HCT116 (cell line): ENCODE measurements around the gene TMEM131. TPM values are rescaled to one million over a fixed set of nuclear protein-coding genes. Genes with fewer than 3 reads are reported as not detected.
A peak's percentile ranks its signal among the peaks of the same experiment; 100 is the strongest.

Source experiments
- ATAC-seq: fragments of 200-7000 bp; cut with Tn5 transposase; 2 replicates; pipeline ENCODE4 v1.9.1; 2020; ENCODE audit warnings: mild to moderate bottlenecking, moderate library complexity
- BruUV-seq: library from RNA; stranded (reverse); fragments of 400-500 nt; replicated peaks from 2 replicates; lab custom pipeline; 2021; lab: Mats Ljungman, UMichigan
- CTCF ChIA-PET: fragments of 300-600 bp; sonication (Branson Sonifier 250); formaldehyde crosslinking; loops from one replicate; lab custom pipeline; 2021; ENCODE audit warnings: antibody characterized with exemption; lab: Charles Lee
- POLR2A ChIA-PET: fragments of 300-600, 350-600 bp; sonication (Branson Sonifier 250); formaldehyde crosslinking; loops from one replicate; lab custom pipeline; 2021; ENCODE audit warnings: antibody characterized with exemption; lab: Charles Lee
- RAD21 ChIA-PET, 2 experiments: fragments of 300-600 bp; sonication (Branson Sonifier 250); formaldehyde crosslinking; loops; one replicate each; lab custom pipeline; 2023; ENCODE audit warnings: low total read pairs in 2 of 2; ENCODE audit not compliant: uncharacterized antibody in 2 of 2, unreplicated experiment in 2 of 2, low non-redundant PET in 1 of 2; lab: Charles Lee
- DNase-seq: peaks from one replicate; pipeline ENCODE4 v3.0.0-alpha.2; 2010; ENCODE audit warnings: low read depth, low spot score
- H2AFZ ChIP-seq: fragments of 200-600 bp; shearing (Covaris generic), sonication (generic); 2 replicates; pipeline ENCODE4 v1.6.1; 2017; ENCODE audit warnings: low read depth, mixed run types, mixed read lengths, antibody characterized with exemption, low read length; ENCODE audit not compliant: poor library complexity, severe bottlenecking
- H3K27ac ChIP-seq: 2 replicates; pipeline ENCODE4 v1.5.1; 2012; ENCODE audit warnings: low read depth, low read length
- H3K27me3 ChIP-seq: fragments of 200-600 bp; sonication (generic); 2 replicates; pipeline ENCODE4 v1.6.1; 2016; ENCODE audit warnings: mixed run types, low read length, mixed read lengths; ENCODE audit not compliant: insufficient read depth
- H3K36me3 ChIP-seq, 2 experiments: fragments of 200-500 bp in 1 of 2; fragments of 200-600 bp in 1 of 2; sonication (Bioruptor generic) in 1 of 2; sonication (generic) in 1 of 2; 2 replicates each; pipeline versions ENCODE4 v1.5.1 to v1.6.1; 2014 to 2016; ENCODE audit warnings: low read length in 2 of 2, inconsistent platforms in 1 of 2, mixed read lengths in 1 of 2, mixed run types in 1 of 2; ENCODE audit not compliant: insufficient read depth in 2 of 2, control insufficient read depth in 1 of 2
- H3K4me1 ChIP-seq, 2 experiments: fragments of 200-600 bp in 1 of 2; sonication (generic) in 1 of 2; 2 replicates each; pipeline versions ENCODE4 v1.5.1 to v1.6.1; 2012 to 2017; ENCODE audit warnings: low read length in 2 of 2, inconsistent platforms in 1 of 2, mild to moderate bottlenecking in 1 of 2, mixed read lengths in 1 of 2, mixed run types in 1 of 2, moderate library complexity in 1 of 2; ENCODE audit not compliant: insufficient read depth in 2 of 2, control insufficient read depth in 1 of 2
- H3K4me2 ChIP-seq: fragments of 200-600 bp; sonication (generic); 2 replicates; pipeline ENCODE4 v1.6.1; 2017; ENCODE audit warnings: mixed run types, low read length, mixed read lengths
- H3K4me3 ChIP-seq, 2 experiments: fragments of 200-600 bp in 1 of 2; sonication (generic) in 1 of 2; replicated peaks in 1 of 2; 2 replicates each; pipeline ENCODE4 v1.5.1; 2011 to 2016; ENCODE audit warnings: low read length in 2 of 2, control low read depth in 1 of 2, low read depth in 1 of 2, mild to moderate bottlenecking in 1 of 2, mixed read lengths in 1 of 2, mixed run types in 1 of 2
- H3K79me2 ChIP-seq: fragments of 200-600 bp; sonication (generic); 2 replicates; pipeline ENCODE4 v1.6.1; 2017; ENCODE audit warnings: mild to moderate bottlenecking, mixed run types, low read length, moderate library complexity, mixed read lengths; ENCODE audit not compliant: insufficient read depth
- H3K9ac ChIP-seq: fragments of 200-600 bp; sonication (generic); 2 replicates; pipeline ENCODE4 v1.6.1; 2016; ENCODE audit warnings: low read length, mixed read lengths
- H3K9me2 ChIP-seq: fragments of 200-600 bp; sonication (generic), shearing (Covaris generic); 2 replicates; pipeline ENCODE4 v1.6.1; 2017; ENCODE audit warnings: mixed run types, mild to moderate bottlenecking, moderate library complexity; ENCODE audit not compliant: insufficient read depth
- H3K9me3 ChIP-seq, 2 experiments: fragments of 200-500 bp in 1 of 2; fragments of 200-600 bp in 1 of 2; sonication (Bioruptor generic) in 1 of 2; sonication (generic) in 1 of 2; 2 replicates each; pipeline ENCODE4 v1.6.1; 2014 to 2017; ENCODE audit warnings: low read length in 2 of 2, mixed read lengths in 2 of 2, inconsistent platforms in 1 of 2, low read depth in 1 of 2, mild to moderate bottlenecking in 1 of 2, mixed run types in 1 of 2, moderate library complexity in 1 of 2; ENCODE audit not compliant: control insufficient read depth in 1 of 2, insufficient read depth in 1 of 2
- H4K20me1 ChIP-seq: fragments of 200-600 bp; sonication (generic), shearing (Covaris generic); 2 replicates; pipeline ENCODE4 v1.6.1; 2017; ENCODE audit warnings: mixed run types, mild to moderate bottlenecking, moderate library complexity; ENCODE audit not compliant: insufficient read depth
- CBX3 ChIP-seq: IDR thresholded peaks from 2 replicates; pipeline ENCODE4 v1.6.1; 2012; ENCODE audit warnings: low read depth
- ELF1 ChIP-seq: IDR thresholded peaks from 2 replicates; pipeline ENCODE4 v1.6.1; 2012; ENCODE audit warnings: low read depth, borderline replicate concordance
- JUND ChIP-seq: IDR thresholded peaks from 2 replicates; pipeline ENCODE4 v1.6.1; 2012
- POLR2A ChIP-seq: IDR thresholded peaks from 2 replicates; pipeline ENCODE4 v1.7.0; 2011; ENCODE audit warnings: borderline replicate concordance; ENCODE audit not compliant: insufficient read depth, insufficient read length; ENCODE audit errors: extremely low read depth
- POLR2AphosphoS5 ChIP-seq: IDR thresholded peaks from 2 replicates; pipeline ENCODE4 v1.6.1; 2011; ENCODE audit warnings: mild to moderate bottlenecking, low read depth, low read length, moderate library complexity
- RAD21 ChIP-seq: IDR thresholded peaks from 2 replicates; pipeline ENCODE4 v1.6.1; 2012; ENCODE audit warnings: low read depth, mild to moderate bottlenecking
- SIN3A ChIP-seq: IDR thresholded peaks from 2 replicates; pipeline ENCODE4 v1.6.1; 2012; ENCODE audit warnings: low read depth
- SP1 ChIP-seq: IDR thresholded peaks from 2 replicates; pipeline ENCODE4 v1.6.1; 2012; ENCODE audit warnings: low read depth
- SRF ChIP-seq: IDR thresholded peaks from 2 replicates; pipeline ENCODE4 v1.6.1; 2012; ENCODE audit warnings: low read depth
- YY1 ChIP-seq: IDR thresholded peaks from 2 replicates; pipeline ENCODE4 v1.6.1; 2011; ENCODE audit warnings: low read length, low read depth, moderate library complexity, mild to moderate bottlenecking; ENCODE audit not compliant: insufficient replicate concordance; ENCODE audit errors: extremely low read depth
- ZNF274 ChIP-seq: fragments of 200-500 bp; sonication (Bioruptor generic); IDR thresholded peaks from 2 replicates; pipeline ENCODE4 v1.6.1; 2014; ENCODE audit warnings: mild to moderate bottlenecking, low read depth, low read length, inconsistent platforms
- intact Hi-C: fragments of 100-400 bp; cut with micrococcal nuclease; formaldehyde crosslinking; loops from 2 replicates; pipeline ENCODE4 v1.10.0; 2022
- total RNA-seq: library from RNA; stranded (reverse); gene quantifications from one replicate; pipeline ENCODE4 v1.2.1, GENCODE V29; 2021; ENCODE audit not compliant: unreplicated experiment
- TF ChIP-seq, protein P1 (sequence below): IDR thresholded peaks from 2 replicates; pipeline ENCODE4 v1.6.1; 2011; ENCODE audit warnings: mild to moderate bottlenecking, low read length, moderate library complexity; ENCODE audit not compliant: insufficient replicate concordance; ENCODE audit errors: extremely low read depth
- TF ChIP-seq, protein P2 (sequence below), 3 experiments: fragments of 200-600 bp in 1 of 3; sonication (generic) in 1 of 3; IDR thresholded peaks in 2 of 3; conservative IDR thresholded peaks in 1 of 3; 2 replicates each; pipeline ENCODE4 v1.5.1; 2012 to 2017; ENCODE audit warnings: low read depth in 2 of 3, low read length in 2 of 3, antibody characterized with exemption in 1 of 3, borderline replicate concordance in 1 of 3, control low read depth in 1 of 3, mild to moderate bottlenecking in 1 of 3, mixed read lengths in 1 of 3, mixed run types in 1 of 3, moderate library complexity in 1 of 3; ENCODE audit not compliant: insufficient read depth in 1 of 3

Gene TMEM131
- total RNA-seq, 1 experiment from 2014 or later = 51.5 TPM

DNA sequence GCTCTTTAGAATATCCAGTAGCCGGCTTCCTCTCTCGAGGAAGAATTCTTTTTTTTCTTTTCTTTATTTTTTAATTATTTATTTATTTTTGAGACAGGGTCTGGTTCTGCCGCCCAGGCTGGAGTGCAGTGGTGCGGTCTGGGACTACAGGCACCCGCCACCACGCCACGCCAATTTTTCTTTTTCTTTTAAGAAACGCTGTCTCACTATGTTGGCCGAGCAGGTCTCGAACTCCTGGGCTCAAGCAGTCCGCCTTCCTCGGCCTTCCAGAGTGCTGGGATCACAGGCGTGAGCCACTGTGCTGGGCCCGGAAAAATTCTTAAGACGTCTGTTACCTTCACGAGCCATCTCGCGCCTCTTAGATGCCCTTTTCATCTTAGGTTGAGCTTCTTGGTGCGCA is 931 bp upstream of the TMEM131 start:
- ATAC-seq (no peak), DNase-seq (no peak)
- H3K36me3 ChIP-seq = no peaks in the 10 kb centered on the region
- H3K79me2 ChIP-seq = peaks cover 39% of the 10 kb centered on the region
- CTCF ChIA-PET = no interaction called here
- TSS peak; percentile 92 for BruUV-seq
- H3K27ac ChIP-seq = peak overlapping the region; percentile 97
- peak overlapping the region; percentile 80 for H3K4me2 ChIP-seq
- no peak overlapping the region for H2AFZ ChIP-seq
- peaks cover 7 to 34% of the 10 kb centered on the region in 2 experiments; a peak in 3 of 4 replicates for H3K4me1 ChIP-seq
- H3K9me3 ChIP-seq = no peaks in the 10 kb centered on the region
- peak overlapping the region; percentile 73 to 90 for H3K4me3 ChIP-seq
- H3K27me3 ChIP-seq = no peaks in the 10 kb centered on the region
- RAD21 ChIA-PET = no interaction called here
- peaks cover 4% of the 10 kb centered on the region; the same call in 1 of the 2 replicates for H4K20me1 ChIP-seq
- POLR2A ChIA-PET = interaction anchor here (1.0 kb wide), 1 partner anchor 126 kb away, joined by 5 read pairs; no protein-coding TSS in a partner anchor
- TF ChIP-seq RAD21 (no peak), ZNF274 (no peak), SIN3A (no peak), SP1 (no peak), CBX3 (no peak), YY1 (no peak), SRF (no peak), POLR2AphosphoS5 (no peak), POLR2A (no peak), JUND (no peak), ELF1 (no peak)
- TF ChIP-seq, protein P1, sequence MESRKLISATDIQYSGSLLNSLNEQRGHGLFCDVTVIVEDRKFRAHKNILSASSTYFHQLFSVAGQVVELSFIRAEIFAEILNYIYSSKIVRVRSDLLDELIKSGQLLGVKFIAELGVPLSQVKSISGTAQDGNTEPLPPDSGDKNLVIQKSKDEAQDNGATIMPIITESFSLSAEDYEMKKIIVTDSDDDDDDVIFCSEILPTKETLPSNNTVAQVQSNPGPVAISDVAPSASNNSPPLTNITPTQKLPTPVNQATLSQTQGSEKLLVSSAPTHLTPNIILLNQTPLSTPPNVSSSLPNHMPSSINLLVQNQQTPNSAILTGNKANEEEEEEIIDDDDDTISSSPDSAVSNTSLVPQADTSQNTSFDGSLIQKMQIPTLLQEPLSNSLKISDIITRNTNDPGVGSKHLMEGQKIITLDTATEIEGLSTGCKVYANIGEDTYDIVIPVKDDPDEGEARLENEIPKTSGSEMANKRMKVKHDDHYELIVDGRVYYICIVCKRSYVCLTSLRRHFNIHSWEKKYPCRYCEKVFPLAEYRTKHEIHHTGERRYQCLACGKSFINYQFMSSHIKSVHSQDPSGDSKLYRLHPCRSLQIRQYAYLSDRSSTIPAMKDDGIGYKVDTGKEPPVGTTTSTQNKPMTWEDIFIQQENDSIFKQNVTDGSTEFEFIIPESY = no peak
- TF ChIP-seq, protein P2, sequence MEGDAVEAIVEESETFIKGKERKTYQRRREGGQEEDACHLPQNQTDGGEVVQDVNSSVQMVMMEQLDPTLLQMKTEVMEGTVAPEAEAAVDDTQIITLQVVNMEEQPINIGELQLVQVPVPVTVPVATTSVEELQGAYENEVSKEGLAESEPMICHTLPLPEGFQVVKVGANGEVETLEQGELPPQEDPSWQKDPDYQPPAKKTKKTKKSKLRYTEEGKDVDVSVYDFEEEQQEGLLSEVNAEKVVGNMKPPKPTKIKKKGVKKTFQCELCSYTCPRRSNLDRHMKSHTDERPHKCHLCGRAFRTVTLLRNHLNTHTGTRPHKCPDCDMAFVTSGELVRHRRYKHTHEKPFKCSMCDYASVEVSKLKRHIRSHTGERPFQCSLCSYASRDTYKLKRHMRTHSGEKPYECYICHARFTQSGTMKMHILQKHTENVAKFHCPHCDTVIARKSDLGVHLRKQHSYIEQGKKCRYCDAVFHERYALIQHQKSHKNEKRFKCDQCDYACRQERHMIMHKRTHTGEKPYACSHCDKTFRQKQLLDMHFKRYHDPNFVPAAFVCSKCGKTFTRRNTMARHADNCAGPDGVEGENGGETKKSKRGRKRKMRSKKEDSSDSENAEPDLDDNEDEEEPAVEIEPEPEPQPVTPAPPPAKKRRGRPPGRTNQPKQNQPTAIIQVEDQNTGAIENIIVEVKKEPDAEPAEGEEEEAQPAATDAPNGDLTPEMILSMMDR (IDR thresholded peaks at IDR 0.05 in 2 of 3, conservative IDR thresholded peaks at IDR 0.05 in 1 of 3; ENCODE audit: borderline replicate concordance in 1 of 3, insufficient read depth in 1 of 3, low read depth in 2 of 3, low read length in 2 of 3) = no peak
- no peak overlapping the region for H3K9ac ChIP-seq
- intact Hi-C loops = loop anchor here (2.0 to 10.0 kb wide), 2 partner anchors 128 to 268 kb away; no protein-coding TSS in a partner anchor
- no peaks in the 10 kb centered on the region for H3K9me2 ChIP-seq
